BE2C (cell line): ENCODE data around the gene NINJ1.
A peak's percentile ranks its signal among the peaks of the same experiment; 100 is the strongest.

Source experiments
- DNase-seq: peaks from one replicate; pipeline ENCODE4 v3.0.0-alpha.2; 2020
- H3K27me3 ChIP-seq: fragments of 250-450 bp; sonication (Bioruptor Pico); 2 replicates; pipeline ENCODE4 v1.5.1; 2020; ENCODE audit warnings: mild to moderate bottlenecking
- H3K36me3 ChIP-seq: fragments of 250-450 bp; sonication (Bioruptor Pico); 2 replicates; pipeline ENCODE4 v1.5.1; 2020; ENCODE audit warnings: mild to moderate bottlenecking
- H3K4me1 ChIP-seq: fragments of 250-450 bp; sonication (Bioruptor Pico); 2 replicates; pipeline ENCODE4 v1.5.1; 2020
- H3K4me3 ChIP-seq: 2 replicates; pipeline ENCODE4 v1.5.1; 2011; ENCODE audit warnings: low read depth, low read length
- H3K9me3 ChIP-seq: fragments of 250-450 bp; sonication (Bioruptor Pico); 2 replicates; pipeline ENCODE4 v1.5.1; 2020
- TF ChIP-seq, protein P1 (sequence below): IDR thresholded peaks from 2 replicates; pipeline ENCODE4 v1.5.1; 2012; ENCODE audit warnings: mild to moderate bottlenecking, low read depth, low read length

The NINJ1 gene

DNA sequence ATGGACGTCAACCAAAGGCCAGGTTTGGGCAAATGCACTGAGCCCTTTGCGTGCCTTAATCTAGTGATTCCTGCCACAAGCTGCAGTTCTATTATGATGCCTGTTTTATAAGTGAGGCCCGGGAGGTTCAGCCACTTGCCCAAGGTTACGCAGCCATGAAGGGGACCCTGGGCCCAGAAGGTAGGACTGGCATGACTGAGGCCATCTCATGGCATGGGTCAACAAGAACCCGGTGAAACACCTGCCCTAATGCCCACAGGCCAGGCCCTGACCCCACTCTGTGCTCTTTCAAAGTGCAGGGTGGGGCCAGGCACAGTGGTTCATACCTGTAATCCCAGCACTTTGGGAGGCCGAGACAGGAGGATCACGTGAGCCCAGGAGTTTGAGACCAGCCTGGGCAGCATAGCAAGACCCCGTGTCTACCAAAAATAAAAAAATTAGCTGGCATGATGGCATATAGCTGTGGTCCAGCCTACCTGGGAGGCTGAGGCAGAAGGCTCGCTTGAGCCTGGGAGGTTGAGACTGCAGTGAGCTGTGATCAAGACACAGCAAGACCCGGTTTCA, 8.6 kb downstream of the NINJ1 start:
- no peak for DNase-seq
- Histone ChIP-seq H3K4me3 (no peak overlapping the region), H3K36me3 (peaks cover 17% of the 10 kb centered on the region), H3K4me1 (peaks cover 21% of the 10 kb centered on the region), H3K27me3 (no peaks in the 10 kb centered on the region), H3K9me3 (no peaks in the 10 kb centered on the region)
- TF ChIP-seq, protein P1, sequence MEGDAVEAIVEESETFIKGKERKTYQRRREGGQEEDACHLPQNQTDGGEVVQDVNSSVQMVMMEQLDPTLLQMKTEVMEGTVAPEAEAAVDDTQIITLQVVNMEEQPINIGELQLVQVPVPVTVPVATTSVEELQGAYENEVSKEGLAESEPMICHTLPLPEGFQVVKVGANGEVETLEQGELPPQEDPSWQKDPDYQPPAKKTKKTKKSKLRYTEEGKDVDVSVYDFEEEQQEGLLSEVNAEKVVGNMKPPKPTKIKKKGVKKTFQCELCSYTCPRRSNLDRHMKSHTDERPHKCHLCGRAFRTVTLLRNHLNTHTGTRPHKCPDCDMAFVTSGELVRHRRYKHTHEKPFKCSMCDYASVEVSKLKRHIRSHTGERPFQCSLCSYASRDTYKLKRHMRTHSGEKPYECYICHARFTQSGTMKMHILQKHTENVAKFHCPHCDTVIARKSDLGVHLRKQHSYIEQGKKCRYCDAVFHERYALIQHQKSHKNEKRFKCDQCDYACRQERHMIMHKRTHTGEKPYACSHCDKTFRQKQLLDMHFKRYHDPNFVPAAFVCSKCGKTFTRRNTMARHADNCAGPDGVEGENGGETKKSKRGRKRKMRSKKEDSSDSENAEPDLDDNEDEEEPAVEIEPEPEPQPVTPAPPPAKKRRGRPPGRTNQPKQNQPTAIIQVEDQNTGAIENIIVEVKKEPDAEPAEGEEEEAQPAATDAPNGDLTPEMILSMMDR: no peak

DNA sequence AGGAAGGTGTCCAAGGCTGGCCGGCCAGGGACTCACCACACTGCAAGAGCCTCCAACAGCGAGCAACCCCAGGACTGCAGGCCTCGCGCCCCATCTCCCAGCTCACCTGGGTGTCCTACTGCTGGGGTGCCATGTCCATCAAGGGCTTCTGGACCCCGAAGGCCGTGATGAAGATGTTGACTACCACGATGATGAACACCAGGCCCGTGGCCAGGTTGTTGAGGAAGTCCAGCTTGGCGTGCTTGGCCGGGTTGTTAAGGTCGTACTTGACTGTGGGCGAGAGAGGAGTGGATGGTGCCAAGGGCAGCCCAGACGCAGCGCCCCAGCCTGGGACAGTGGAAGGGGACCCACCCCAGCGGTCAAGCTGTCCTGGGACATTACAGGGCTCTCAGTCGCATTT, 9.3 kb downstream of the NINJ1 start:
- H3K9me3 ChIP-seq: no peaks in the 10 kb centered on the region
- H3K36me3 ChIP-seq: peaks cover 17% of the 10 kb centered on the region
- H3K4me3 ChIP-seq: no peak overlapping the region
- TF ChIP-seq, protein P1: no peak
- H3K27me3 ChIP-seq: no peaks in the 10 kb centered on the region
- no peak for DNase-seq
- peaks cover 26% of the 10 kb centered on the region for H3K4me1 ChIP-seq

DNA sequence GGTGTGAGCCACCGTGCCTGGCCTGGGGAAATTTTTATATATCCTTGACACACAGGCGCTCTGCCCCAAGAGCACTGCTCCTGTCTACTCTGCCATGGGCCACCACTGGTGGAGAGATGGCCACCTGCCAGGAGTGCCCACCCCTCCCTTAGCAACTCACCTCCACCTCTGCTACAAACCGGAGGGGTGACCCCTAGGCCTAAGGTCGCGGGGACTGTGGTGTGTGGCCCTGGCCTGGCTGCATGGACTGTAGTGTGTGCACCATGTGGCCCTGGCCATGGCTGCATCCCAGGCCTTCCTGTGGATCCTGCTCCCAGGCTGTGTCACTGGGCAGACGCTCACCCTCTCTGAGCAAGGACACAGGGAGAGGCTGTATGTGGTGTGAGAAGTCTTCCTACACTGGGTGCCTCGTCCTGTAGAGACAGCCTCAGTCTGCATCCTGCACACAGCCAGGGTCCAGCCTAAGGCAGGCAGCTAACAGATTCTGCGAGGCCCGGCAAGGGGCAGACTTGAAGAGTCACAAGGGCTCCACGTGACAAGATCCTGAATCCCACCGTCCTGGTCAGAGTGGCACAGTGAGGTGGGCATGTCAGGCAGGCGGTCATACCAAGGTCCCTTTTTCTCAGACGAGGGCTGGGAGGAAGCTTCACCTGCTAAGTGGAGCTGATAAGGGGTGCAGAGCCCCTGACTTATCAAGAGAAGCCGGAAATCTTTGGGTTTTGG, 10.3 kb downstream of the NINJ1 start:
- Histone ChIP-seq H3K4me3 (no peak overlapping the region), H3K4me1 (peaks cover 31% of the 10 kb centered on the region), H3K9me3 (no peaks in the 10 kb centered on the region), H3K36me3 (peaks cover 17% of the 10 kb centered on the region), H3K27me3 (no peaks in the 10 kb centered on the region)
- TF ChIP-seq, protein P1: no peak
- peak; percentile 3 for DNase-seq

DNA sequence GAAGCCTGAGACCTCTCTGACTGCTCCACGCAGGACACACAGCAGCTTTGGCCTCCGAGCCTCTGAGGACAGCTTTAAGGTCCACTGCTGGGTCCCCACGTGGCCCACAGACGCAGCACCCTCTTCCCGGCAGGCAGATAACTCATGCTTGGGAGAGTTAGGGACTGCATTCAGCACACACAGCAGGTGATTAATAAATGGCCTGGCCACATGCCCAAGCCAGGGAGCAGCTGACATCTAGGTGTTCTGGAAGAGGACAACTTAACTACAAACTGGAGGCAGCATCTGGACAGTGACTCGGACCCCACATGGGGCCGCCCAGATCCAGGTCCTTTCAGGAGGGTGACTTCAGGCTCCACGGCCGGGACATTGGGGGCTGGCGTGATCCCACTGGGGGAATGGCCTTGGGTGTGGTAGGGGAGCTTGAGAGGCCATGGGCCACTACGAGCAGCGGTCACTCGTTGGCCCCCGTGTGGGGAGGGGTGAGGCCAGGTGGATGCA, 11.3 kb downstream of the NINJ1 start:
- peak; percentile 49 for DNase-seq
- Histone ChIP-seq H3K27me3 (no peaks in the 10 kb centered on the region), H3K36me3 (peaks cover 17% of the 10 kb centered on the region), H3K4me1 (peaks cover 31% of the 10 kb centered on the region), H3K9me3 (no peaks in the 10 kb centered on the region), H3K4me3 (no peak overlapping the region)
- TF ChIP-seq, protein P1: no peak

DNA sequence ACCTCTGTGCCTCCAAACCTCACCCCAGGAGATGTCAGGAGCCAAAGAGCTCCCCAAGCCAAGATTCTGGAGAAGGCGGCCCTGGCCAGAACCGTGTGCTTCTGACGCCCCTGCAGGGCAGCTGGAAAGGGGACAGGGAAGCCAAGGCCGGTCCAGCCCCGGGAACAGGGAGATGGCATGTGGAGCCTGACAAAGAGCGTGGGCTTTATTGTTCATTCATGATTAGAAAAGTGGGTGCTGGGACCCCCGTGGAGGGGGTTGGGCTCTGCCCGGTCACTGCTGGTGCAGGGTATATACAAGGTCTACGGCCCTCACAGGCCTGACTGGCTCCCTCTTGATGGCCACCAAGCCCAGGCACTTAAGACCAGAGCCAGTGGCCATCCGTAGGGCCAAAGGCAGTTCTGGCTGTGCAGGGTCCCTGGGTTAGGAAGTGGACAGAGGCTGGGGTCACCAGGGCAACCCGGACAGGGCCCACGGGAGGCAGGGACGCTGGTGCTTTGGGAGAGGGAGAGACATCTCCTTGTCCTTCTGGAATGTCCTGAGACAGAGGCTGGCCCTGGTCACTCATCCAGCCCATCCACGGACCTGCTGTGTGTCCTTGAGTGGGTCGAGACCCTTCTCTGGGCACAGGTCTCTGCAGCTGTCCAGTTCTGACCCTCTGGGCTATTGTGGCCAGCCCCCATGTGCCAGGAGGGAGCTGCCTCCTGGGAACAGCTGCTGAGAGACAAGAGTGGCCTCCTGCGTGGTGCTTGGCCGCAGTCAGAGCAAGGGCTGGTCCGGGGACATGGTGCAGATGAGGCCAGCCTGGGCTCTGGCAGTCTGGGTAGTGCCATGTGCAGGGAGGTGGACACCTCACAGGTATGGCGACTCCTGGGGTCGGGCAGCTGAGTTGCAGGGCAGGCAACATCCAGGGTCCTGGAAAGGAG, 12.5 kb downstream of the NINJ1 start:
- peaks cover 17% of the 10 kb centered on the region for H3K36me3 ChIP-seq
- H3K4me3 ChIP-seq: no peak overlapping the region
- TF ChIP-seq, protein P1: no peak
- peaks cover 21% of the 10 kb centered on the region for H3K4me1 ChIP-seq
- peak; percentile 7 for DNase-seq
- H3K27me3 ChIP-seq: no peaks in the 10 kb centered on the region
- H3K9me3 ChIP-seq: no peaks in the 10 kb centered on the region
